Cardiac ventricle fibroblast (primary cell): ENCODE data around the gene MRPL1. TPM values are rescaled to one million over a fixed set of nuclear protein-coding genes. Genes with fewer than 3 reads are reported as not detected.

Experiments used
- total RNA-seq: library from RNA; depleted of rRNA; stranded (reverse); fragments of >200 nt; gene quantifications from 2 replicates; pipeline ENCODE4 v1.2.3, GENCODE V29; 2015

MRPL1 gene
- 19.7 and 20.8 TPM in 2 replicates for total RNA-seq

DNA sequence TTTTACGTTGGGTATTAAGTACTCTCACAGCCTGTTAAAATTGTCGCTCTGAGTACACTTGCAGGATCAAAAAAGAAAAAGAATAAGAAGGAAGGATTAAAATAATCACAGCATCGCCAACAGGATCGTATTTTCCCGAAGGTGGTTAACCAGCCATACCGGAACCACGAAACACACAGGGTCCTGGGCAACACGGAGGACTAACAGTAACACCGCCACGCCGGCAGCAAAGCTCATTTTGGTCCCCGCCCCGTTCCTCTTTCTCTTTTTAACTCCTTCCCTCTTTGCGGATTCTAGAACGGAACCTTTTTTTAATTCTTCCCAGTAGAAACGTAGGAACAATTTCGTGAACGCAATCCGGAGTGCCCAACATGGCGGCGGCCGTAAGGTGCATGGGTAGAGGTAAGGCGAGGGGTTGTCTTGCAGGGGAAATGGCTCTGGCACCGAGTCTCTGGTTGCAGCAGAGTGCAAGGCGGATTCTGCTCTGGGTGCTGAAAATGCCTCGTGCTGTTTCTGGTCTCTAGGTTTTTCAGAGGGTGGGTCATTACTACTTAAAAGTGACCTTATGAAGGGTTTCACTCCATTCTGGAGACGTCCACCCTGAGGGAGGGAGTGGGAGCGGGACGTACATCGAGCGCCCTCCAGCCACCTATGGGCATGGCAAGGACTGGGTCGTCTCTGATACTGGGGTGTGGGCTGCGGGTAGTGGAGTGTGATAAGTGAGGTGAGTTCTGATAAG is at the start of gene MRPL1:
MRPL1 (plus strand) TSS at position 353 of the 739 bp plus-strand sequence; CDS start at position 372, 19 bp downstream.

DNA sequence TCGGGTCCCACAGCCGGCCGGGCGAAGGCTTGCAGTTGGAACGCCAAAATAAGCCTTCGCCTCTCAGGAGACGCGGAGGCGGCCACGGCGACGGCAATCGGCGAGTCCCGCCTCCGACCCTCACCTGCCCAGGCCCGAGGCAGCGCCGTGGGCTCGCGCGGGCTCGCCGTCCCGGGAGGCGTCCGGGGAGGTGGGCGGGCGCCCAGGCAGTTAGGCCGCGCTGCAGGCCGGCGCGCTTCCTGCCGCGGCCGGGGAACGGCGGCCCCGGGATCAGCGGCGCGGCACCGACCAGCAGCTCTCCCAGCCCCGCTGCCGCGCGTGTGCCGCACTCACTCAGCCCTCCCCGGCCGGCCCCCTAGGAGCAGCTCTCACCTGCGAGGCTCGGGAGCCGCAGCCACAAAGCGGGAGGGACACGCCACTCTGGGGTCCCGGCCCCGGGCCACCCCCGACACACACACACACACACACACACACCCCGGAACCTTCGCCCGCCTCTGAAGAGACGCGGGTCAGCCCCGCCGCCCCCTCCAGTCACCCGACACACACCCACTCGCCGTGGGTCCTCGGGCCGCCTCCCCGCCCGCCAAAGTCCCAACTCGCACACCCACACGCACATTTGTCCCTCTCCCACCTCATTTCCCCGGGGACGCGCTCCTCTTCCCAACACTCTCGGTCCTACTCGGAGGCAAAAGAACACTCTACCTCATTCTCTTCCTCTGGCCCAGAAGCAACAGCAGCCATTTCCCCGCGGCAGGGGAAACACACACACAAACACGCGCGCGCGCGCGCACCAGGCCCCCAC is 43.8 kb upstream of the MRPL1 start, which contains the start of gene CNOT6L:
CNOT6L (minus strand) TSS at position 767 of the 802 bp plus-strand sequence; CDS start at position 707, 60 bp downstream.

Other genes with a start within 250 kb of the MRPL1 start
- 7.4 and 9.2 TPM in 2 replicates for gene CNOT6L, start 43.5 kb upstream of the MRPL1 start, total RNA-seq
- gene FRAS1, start 194.5 kb downstream of the MRPL1 start, total RNA-seq, result 2.7 and 3.7 TPM in 2 replicates